K562 (cell line): ENCODE measurements around the gene EXT2.

Source experiments
- BDP1 ChIP-seq: IDR thresholded peaks from 3 replicates; pipeline ENCODE4 v1.6.1; 2011; ENCODE audit not compliant: insufficient read length, insufficient read depth
- BRF1 ChIP-seq: IDR thresholded peaks from 3 replicates; pipeline ENCODE4 v1.6.1; 2011; ENCODE audit warnings: borderline replicate concordance, mild to moderate bottlenecking; ENCODE audit not compliant: insufficient read length; ENCODE audit errors: extremely low read depth
- CBX5 ChIP-seq: IDR thresholded peaks from 2 replicates; pipeline ENCODE4 v1.6.1; 2014; ENCODE audit warnings: low read depth, borderline replicate concordance
- CTCF ChIP-seq, 3 experiments: IDR thresholded peaks in 2 of 3; conservative IDR thresholded peaks in 1 of 3; 2 replicates each; pipeline ENCODE4 v1.5.1; 2011 to 2012; ENCODE audit warnings: low read length in 3 of 3, mild to moderate bottlenecking in 3 of 3, control low read depth in 2 of 3, improper control_type of control experiment in 1 of 3, inconsistent platforms in 1 of 3, low read depth in 1 of 3, mixed read lengths in 1 of 3, moderate library complexity in 1 of 3; ENCODE audit not compliant: insufficient read depth in 2 of 3
- HDAC8 ChIP-seq: fragments of 450-650 bp; IDR thresholded peaks from 2 replicates; pipeline ENCODE4 v1.6.1; 2016; ENCODE audit warnings: mild to moderate bottlenecking, missing genetic modification characterization, moderate library complexity, missing compliant biosample characterization
- HNRNPH1 ChIP-seq: fragments of 200-400 bp; formaldehyde crosslinking; optimal IDR thresholded peaks from 2 replicates; pipeline ENCODE3; 2017; ENCODE audit warnings: low read depth, mild to moderate bottlenecking, low read length, moderate library complexity
- SLC30A9 ChIP-seq: fragments of 250-450 bp; sonication (Bioruptor Pico); IDR thresholded peaks from 2 replicates; pipeline ENCODE4 v1.8.0; 2022; ENCODE audit warnings: mild to moderate bottlenecking, moderate library complexity
- SP1 ChIP-seq: sonication (generic); formaldehyde crosslinking; IDR thresholded peaks from 2 replicates; pipeline ENCODE4 v1.8.1; 2022; ENCODE audit warnings: mild to moderate bottlenecking, missing genetic modification reagents
- TOE1 ChIP-seq, 2 experiments: fragments of 450-650 bp in 1 of 2; sonication (generic) in 1 of 2; formaldehyde crosslinking in 1 of 2; IDR thresholded peaks; 2 replicates each; pipeline versions ENCODE4 v1.7.1 to v1.8.0; 2016 to 2022; ENCODE audit warnings: borderline replicate concordance in 2 of 2, mild to moderate bottlenecking in 2 of 2, antibody characterized with exemption in 1 of 2, inconsistent platforms in 1 of 2, low read depth in 1 of 2, missing genetic modification reagents in 1 of 2, moderate library complexity in 1 of 2
- TRIM24 ChIP-seq, 2 experiments: fragments of 450-650 bp; IDR thresholded peaks; 2 replicates each; pipeline ENCODE4 v1.6.1; 2016
- ZNF354B ChIP-seq: fragments of 250-450 bp; sonication (Bioruptor Pico); IDR thresholded peaks from 2 replicates; pipeline ENCODE4 v1.4.0; 2020

DNA sequence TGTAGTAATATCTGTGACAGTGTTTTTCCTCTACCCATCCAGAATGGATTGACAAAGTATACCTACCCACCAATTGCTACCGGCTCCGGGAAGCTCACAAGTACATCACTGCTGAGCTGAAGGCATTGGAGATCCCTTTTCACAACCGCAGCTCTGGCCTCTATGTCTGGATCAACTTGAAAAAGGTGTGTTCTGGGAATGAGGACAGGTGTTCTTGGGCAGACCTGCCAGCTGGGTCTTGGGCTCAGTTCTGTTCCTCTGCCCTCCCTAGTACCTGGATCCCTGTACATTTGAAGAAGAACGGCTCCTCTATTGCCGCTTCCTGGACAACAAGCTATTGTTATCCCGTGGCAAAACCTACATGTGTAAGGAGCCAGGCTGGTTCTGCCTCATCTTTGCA, 37.2 kb upstream of the EXT2 start:
- TF ChIP-seq CBX5 (no peak), HDAC8 (no peak), SP1 (CRISPR knock-in tag) (no peak), TRIM24 (IDR thresholded peaks at IDR 0.05) (no peak), BRF1 (no peak), CTCF (IDR thresholded peaks at IDR 0.05 in 2 of 3, conservative IDR thresholded peaks at IDR 0.05 in 1 of 3; ENCODE audit: insufficient read depth in 2 of 3, low read depth in 1 of 3, low read length in 3 of 3) (no peak), SLC30A9 (CRISPR knock-in tag) (no peak), HNRNPH1 (no peak), ZNF354B (CRISPR knock-in tag) (no peak), BDP1 (no peak), TOE1 (IDR thresholded peaks at IDR 0.05; ENCODE audit: borderline replicate concordance) (no peak), TOE1 (CRISPR knock-in tag; IDR thresholded peaks at IDR 0.05; ENCODE audit: borderline replicate concordance, low read depth) (no peak)
